GM12892 (cell line): ENCODE measurements around the gene ATP6V0B.

Source experiments
- DNase-seq: peaks from one replicate; pipeline ENCODE4 v3.0.0; 2011; ENCODE audit not compliant: insufficient read length
- FAIRE-seq: peaks from 2 replicates; lab custom pipeline; 2011; peaks lifted over from hg19 to GRCh38; lab: Jason Lieb, UNC
- POLR2A ChIP-seq: IDR thresholded peaks from 2 replicates; pipeline ENCODE4 v1.6.1; 2011; ENCODE audit warnings: low read depth, low read length, control low read depth
- POLR2AphosphoS5 ChIP-seq: IDR thresholded peaks from 2 replicates; pipeline ENCODE4 v1.6.1; 2011; ENCODE audit warnings: low read depth, low read length, control low read depth
- TAF1 ChIP-seq: IDR thresholded peaks from 2 replicates; pipeline ENCODE4 v1.6.1; 2011; ENCODE audit warnings: low read depth, mild to moderate bottlenecking, control low read depth, low read length, borderline replicate concordance

ATP6V0B gene

GRCh38 chr1:43992232-43992995, 17.7 kb downstream of the ATP6V0B start:
- no peak for FAIRE-seq
- DNase-seq = no peak
- TF ChIP-seq POLR2A (no peak), TAF1 (no peak), POLR2AphosphoS5 (no peak)

- TF ChIP-seq POLR2AphosphoS5 (no peak), TAF1 (no peak)
- DNase-seq = no peak
- FAIRE-seq = no peak
These were observed 18.6 kb downstream of the ATP6V0B start for GRCh38 chr1:43993206-43993914.

- FAIRE-seq (no peak), DNase-seq (no peak)
- no peak for TF ChIP-seq POLR2AphosphoS5
- no peak for TF ChIP-seq POLR2A
- no peak for TF ChIP-seq TAF1
These were observed 19.3 kb downstream of the ATP6V0B start for GRCh38 chr1:43994071-43994470.

- DNase-seq (no peak), FAIRE-seq (no peak)
- no peak for TF ChIP-seq POLR2AphosphoS5
- no peak for TF ChIP-seq POLR2A
- TF ChIP-seq TAF1 = no peak
These were observed 20.3 kb downstream of the ATP6V0B start for GRCh38 chr1:43994794-43995790.

GRCh38 chr1:43995984-43996732, 21.4 kb downstream of the ATP6V0B start:
- TF ChIP-seq TAF1 (no peak), POLR2AphosphoS5 (no peak), POLR2A (no peak)
- no peak for DNase-seq
- FAIRE-seq = no peak

- DNase-seq (no peak), FAIRE-seq (no peak)
- TF ChIP-seq POLR2A (no peak), POLR2AphosphoS5 (no peak), TAF1 (no peak)
These were observed 22.0 kb downstream of the ATP6V0B start for GRCh38 chr1:43996733-43997115.

- no peak for FAIRE-seq
- no peak for DNase-seq
- TF ChIP-seq POLR2A = no peak
- TF ChIP-seq POLR2AphosphoS5 = no peak
- TF ChIP-seq TAF1 = no peak
These were observed 22.7 kb downstream of the ATP6V0B start for GRCh38 chr1:43997295-43997999.

GRCh38 chr1:43998000-43998378, 23.2 kb downstream of the ATP6V0B start:
- FAIRE-seq = no peak
- TF ChIP-seq TAF1 (no peak), POLR2AphosphoS5 (no peak), POLR2A (no peak)
- no peak for DNase-seq

- FAIRE-seq (no peak), DNase-seq (no peak)
- no peak for TF ChIP-seq POLR2AphosphoS5
- TF ChIP-seq TAF1 = no peak
- TF ChIP-seq POLR2A = no peak
These were observed 24.7 kb downstream of the ATP6V0B start for GRCh38 chr1:43999455-43999854.

- FAIRE-seq (no peak), DNase-seq (no peak)
- no peak for TF ChIP-seq POLR2AphosphoS5
- TF ChIP-seq TAF1 = no peak
- no peak for TF ChIP-seq POLR2A
These were observed 25.4 kb downstream of the ATP6V0B start for GRCh38 chr1:44000122-44000665.
